IPS DF 4.7 (cell line): Measurements from ENCODE around the gene MAP1B.

ENCODE experiments used
- DNase-seq: peaks from one replicate; pipeline ENCODE4 v3.0.0-alpha.2; 2013; ENCODE audit warnings: low spot score; ENCODE audit errors: extremely low read depth

Gene MAP1B

GRCh38 chr5:72189146-72189545, 81.9 kb downstream of the MAP1B start:
- no peak for DNase-seq

GRCh38 chr5:72191404-72191803, 84.1 kb downstream of the MAP1B start:
- DNase-seq = no peak

GRCh38 chr5:72194846-72195245, 87.6 kb downstream of the MAP1B start:
- no peak for DNase-seq

DNA sequence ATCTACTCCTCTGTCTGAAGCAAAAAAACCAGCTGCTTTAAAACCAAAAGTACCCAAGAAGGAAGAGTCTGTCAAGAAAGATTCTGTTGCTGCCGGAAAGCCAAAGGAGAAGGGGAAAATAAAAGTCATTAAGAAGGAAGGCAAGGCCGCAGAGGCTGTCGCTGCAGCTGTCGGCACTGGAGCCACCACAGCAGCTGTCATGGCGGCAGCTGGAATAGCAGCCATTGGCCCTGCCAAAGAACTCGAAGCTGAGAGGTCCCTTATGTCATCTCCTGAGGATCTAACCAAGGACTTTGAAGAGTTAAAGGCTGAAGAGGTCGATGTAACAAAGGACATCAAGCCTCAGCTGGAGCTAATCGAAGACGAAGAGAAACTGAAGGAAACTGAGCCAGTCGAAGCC, 88.3 kb downstream of the MAP1B start:
- DNase-seq = no peak

DNA sequence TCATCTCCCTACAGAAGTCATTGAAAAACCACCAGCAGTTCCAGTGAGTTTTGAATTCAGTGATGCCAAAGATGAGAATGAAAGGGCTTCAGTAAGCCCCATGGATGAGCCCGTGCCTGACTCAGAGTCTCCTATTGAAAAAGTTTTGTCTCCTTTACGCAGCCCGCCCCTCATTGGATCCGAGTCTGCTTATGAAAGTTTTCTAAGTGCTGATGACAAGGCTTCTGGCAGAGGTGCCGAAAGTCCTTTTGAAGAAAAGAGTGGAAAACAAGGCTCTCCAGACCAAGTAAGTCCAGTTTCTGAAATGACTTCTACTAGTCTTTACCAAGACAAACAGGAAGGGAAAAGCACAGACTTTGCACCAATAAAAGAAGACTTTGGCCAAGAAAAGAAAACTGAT, 90.1 kb downstream of the MAP1B start:
- DNase-seq = no peak

DNA sequence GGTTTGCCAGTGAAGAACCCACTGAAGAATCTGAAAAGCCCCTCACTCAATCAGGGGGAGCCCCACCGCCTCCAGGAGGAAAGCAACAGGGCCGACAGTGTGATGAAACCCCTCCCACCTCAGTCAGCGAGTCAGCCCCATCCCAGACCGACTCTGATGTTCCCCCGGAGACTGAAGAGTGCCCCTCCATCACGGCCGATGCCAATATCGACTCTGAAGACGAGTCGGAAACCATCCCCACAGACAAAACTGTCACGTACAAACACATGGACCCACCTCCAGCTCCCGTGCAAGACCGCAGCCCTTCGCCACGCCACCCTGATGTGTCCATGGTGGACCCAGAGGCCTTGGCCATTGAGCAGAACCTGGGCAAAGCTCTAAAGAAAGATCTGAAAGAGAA, 92.4 kb downstream of the MAP1B start:
- no peak for DNase-seq

DNA sequence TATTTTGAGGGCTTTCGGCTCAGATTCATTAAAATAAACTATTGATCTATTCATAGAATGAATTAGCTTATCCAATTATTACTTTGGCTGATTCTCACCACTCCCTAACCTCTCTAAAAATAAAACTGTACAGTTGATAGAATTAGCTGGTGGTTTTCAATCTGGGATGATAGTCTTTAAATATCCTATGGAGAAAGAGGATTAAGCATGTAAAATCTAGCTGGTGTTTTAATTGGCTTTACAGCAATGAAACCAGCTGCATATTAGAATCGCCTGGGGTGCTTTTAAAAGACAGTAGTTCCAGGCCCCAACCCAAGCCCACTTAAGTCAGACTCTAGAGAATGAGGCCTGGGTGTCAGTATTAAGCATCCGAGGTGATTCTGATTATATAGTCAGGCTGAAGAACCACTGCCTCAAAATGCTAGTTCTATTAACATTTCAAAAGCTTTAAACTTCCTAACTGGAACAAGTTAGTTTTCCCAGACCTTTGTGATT, 95.1 kb downstream of the MAP1B start:
- DNase-seq = no peak

GRCh38 chr5:72203251-72203845, 96.1 kb downstream of the MAP1B start:
- no peak for DNase-seq

GRCh38 chr5:72204946-72205345, 97.7 kb downstream of the MAP1B start:
- DNase-seq = no peak

GRCh38 chr5:72205431-72206009, 98.2 kb downstream of the MAP1B start:
- no peak for DNase-seq

GRCh38 chr5:72206160-72206559, 98.9 kb downstream of the MAP1B start:
- no peak for DNase-seq

- DNase-seq = no peak
Observed at GRCh38 chr5:72206994-72207393, 99.7 kb downstream of the MAP1B start.

GRCh38 chr5:72208324-72208926, 101.2 kb downstream of the MAP1B start:
- DNase-seq = no peak

- no peak for DNase-seq
Observed at GRCh38 chr5:72209147-72210115, 102.2 kb downstream of the MAP1B start.

DNA sequence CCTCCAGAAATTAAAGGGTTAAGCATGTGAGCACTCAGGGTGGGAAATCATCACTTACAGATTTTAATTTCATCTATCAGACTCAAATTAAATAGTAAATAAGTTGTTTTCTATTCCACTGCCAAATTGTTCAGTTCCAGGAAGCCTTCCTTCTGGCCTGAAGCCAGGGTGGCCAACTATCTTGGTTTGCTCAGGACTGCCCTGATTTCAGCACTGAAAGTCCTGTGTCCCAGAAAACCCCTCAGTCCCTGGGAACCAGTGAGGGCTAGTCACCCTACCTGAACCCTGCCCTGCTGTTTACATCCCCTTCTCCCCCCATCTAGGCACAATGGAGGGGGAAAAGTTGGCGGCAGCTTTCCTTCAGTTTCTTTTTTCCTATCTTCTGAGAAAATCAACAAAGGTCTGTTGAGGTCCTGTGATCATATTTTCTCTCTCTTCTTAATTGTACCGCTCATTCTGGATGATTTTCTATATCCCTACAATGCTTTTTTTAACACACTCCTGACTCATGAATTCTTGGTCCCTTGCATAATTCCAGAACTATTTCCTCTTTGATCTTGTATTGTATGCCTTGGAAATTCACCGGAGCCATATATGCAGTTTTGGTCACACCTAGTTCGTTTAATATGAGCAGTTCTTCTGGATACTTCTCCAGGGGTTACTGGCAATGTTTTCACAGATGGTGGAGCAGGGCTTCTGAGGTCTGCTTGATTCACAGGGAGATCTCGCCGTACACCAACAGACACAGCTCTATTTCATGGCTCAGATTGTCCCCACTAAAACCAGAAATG, 103.8 kb downstream of the MAP1B start:
- DNase-seq = no peak

DNA sequence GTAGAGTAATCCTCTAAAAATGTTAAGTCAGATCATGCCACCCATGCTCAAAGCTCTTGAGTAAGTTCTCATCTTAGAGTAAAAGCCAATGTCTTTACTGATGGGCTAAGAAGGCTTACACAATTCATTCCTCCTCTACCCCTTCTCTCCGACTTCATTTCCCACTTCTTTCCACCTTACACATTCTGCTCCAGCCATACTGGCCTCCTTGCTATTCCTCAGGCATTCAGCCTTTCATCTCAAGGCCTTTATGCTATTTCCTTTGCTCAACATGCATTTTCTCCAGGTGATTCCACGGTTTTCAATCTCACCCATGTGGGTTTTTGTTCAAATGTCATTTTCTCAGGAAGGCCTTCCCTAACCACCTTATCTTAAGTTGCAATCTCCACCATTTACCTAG, 104.9 kb downstream of the MAP1B start:
- DNase-seq = no peak

DNA sequence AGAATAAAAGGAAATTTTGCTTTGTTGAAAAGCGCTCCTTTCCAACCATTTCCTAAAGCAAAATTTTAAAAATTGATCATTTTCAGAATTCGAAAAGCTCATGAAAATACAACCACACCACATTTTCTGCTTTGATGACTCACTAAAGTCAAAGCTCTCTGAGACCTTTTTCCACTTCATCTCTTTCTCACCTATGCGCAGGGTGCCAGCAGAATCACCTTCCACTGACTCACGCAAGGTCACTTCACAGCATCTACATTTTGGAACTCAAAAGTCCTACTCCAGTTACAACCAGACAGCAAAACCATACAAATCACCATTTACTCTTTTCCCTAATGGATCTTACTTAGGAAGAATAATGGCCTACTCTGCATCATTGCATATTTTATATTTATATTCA, 106.2 kb downstream of the MAP1B start:
- DNase-seq = no peak

GRCh38 chr5:72214168-72214567, 106.9 kb downstream of the MAP1B start:
- DNase-seq = no peak

DNA sequence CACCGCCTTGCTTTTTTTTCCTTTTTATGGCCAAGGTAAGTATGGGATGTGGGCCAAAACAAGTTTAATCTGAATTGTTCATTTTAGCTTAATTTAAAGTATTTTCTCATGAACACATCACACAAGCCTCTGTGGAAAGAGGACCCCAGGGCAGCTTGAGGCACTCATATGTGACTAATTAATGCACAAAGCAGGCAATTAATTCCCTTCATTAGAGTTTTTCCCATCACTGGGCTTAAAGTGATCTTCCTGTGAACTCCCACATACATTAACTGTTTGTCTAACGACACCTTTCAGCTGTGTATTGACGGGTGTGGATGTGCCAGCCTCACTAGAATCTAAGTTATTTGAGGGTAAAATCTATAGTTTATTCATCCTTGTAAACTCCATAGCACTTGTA, 109.5 kb downstream of the MAP1B start:
- no peak for DNase-seq

DNA sequence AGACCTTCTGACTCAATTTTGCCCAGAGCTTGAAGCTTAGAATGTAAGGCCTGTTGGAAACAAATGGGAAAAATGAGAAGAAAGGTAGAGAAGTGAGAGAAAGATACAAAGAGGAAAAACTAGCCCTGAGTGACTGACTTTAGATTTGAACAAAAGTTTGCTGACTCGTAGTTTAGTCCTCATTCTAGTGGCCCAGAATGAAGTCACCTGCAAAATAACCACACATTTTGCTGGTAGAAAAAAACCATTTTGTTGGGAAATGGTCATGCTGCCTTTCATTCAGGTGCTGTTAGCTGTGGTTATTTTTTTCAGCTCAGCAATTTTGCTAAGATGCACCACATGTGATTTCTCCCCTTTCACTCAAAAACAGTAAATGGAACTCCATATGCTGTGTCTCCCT, 113.8 kb downstream of the MAP1B start:
- DNase-seq = no peak

DNA sequence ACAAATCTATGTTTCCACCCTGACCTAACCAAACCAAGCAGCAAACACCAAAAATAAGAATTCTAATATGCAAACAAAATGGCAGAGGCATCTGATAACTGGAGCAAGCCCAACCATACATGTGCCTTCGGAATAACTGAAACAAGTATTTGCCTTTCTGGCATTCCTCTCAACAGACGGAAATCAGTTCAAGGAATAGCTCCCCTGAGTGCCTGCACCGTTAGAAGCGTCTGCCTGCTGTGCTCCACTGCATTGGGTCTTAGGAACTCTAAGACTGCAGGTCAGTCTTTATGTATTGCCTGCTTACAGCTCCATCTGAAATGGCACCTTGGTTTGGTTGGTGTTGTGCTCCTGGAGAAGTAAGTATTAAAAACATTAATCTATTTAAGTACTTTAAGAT, 114.3 kb downstream of the MAP1B start:
- DNase-seq = no peak
